K562 (cell line): Measurements from ENCODE around the gene CDR2L. TPM values are rescaled to one million over a fixed set of nuclear protein-coding genes. Genes with fewer than 3 reads are reported as not detected.
A peak's percentile ranks its signal among the peaks of the same experiment; 100 is the strongest.

Source experiments
- ARID1B ChIP-seq: fragments of 450-650 bp; IDR thresholded peaks from 2 replicates; pipeline ENCODE4 v1.6.1; 2016; ENCODE audit warnings: antibody characterized with exemption, mild to moderate bottlenecking, inconsistent platforms
- BCOR ChIP-seq: fragments of 450-650 bp; IDR thresholded peaks from 2 replicates; pipeline ENCODE4 v1.6.1; 2016
- CREB3L1 ChIP-seq: fragments of 450-650 bp; IDR thresholded peaks from 2 replicates; pipeline ENCODE4 v1.6.1; 2014; ENCODE audit warnings: low read depth, mild to moderate bottlenecking, moderate library complexity, borderline replicate concordance
- FOSL1 ChIP-seq: fragments of 200-800 bp; sonication (Bioruptor generic); conservative IDR thresholded peaks from 2 replicates; pipeline ENCODE4 v1.6.1; 2016; ENCODE audit warnings: missing genetic modification characterization, missing compliant biosample characterization
- GATAD2B ChIP-seq: fragments of 450-650 bp; IDR thresholded peaks from 2 replicates; pipeline ENCODE4 v1.6.1; 2017; ENCODE audit warnings: mild to moderate bottlenecking, borderline replicate concordance
- ILK ChIP-seq: fragments of 450-650 bp; IDR thresholded peaks from 2 replicates; pipeline ENCODE4 v1.6.1; 2016; ENCODE audit warnings: missing genetic modification characterization, low read depth, mild to moderate bottlenecking, missing compliant biosample characterization, moderate library complexity, borderline replicate concordance
- NCOA1 ChIP-seq: fragments of 450-650 bp; IDR thresholded peaks from 2 replicates; pipeline ENCODE4 v1.6.1; 2016; ENCODE audit warnings: low read depth
- SREBF1 ChIP-seq: fragments of 150-350 bp; IDR thresholded peaks from 2 replicates; pipeline ENCODE4 v1.6.1; 2014; ENCODE audit warnings: antibody characterized with exemption, low read depth, low read length, borderline replicate concordance
- TEAD4 ChIP-seq, 2 experiments: sonication (generic) in 1 of 2; formaldehyde crosslinking in 1 of 2; IDR thresholded peaks; 2 replicates each; pipeline versions ENCODE4 v1.6.1 to v1.8.0; 2012 to 2022; ENCODE audit warnings: borderline replicate concordance in 1 of 2, inconsistent platforms in 1 of 2, low read length in 1 of 2, mild to moderate bottlenecking in 1 of 2, missing genetic modification reagents in 1 of 2
- UBTF ChIP-seq, 2 experiments: IDR thresholded peaks; 2 replicates each; pipeline ENCODE4 v1.6.1; 2012; ENCODE audit warnings: improper control_type of control experiment in 2 of 2, low read depth in 2 of 2, low read length in 2 of 2, borderline replicate concordance in 1 of 2
- YY1 ChIP-seq, 3 experiments: IDR thresholded peaks; 2 replicates each; pipeline ENCODE4 v1.6.1; 2011; ENCODE audit warnings: low read length in 2 of 3, mild to moderate bottlenecking in 2 of 3, moderate library complexity in 2 of 3, borderline replicate concordance in 1 of 3, control low read depth in 1 of 3, low read depth in 1 of 3; ENCODE audit not compliant: insufficient read depth in 3 of 3, insufficient replicate concordance in 2 of 3, control insufficient read depth in 1 of 3, insufficient read length in 1 of 3; ENCODE audit errors: extremely low read depth in 1 of 3
- ZBTB8A ChIP-seq: fragments of 450-650 bp; IDR thresholded peaks from 2 replicates; pipeline ENCODE4 v1.6.1; 2018; ENCODE audit warnings: mild to moderate bottlenecking, moderate library complexity; ENCODE audit not compliant: partially characterized antibody
- ZNF75A ChIP-seq: fragments of 450-650 bp; formaldehyde crosslinking; IDR thresholded peaks from 2 replicates; pipeline ENCODE4 v1.4.0; 2020; ENCODE audit warnings: mild to moderate bottlenecking
- ZNF77 ChIP-seq: fragments of 250-450 bp; sonication (Bioruptor Pico); IDR thresholded peaks from 2 replicates; pipeline ENCODE4 v1.5.0; 2020
- polyA plus RNA-seq, 8 experiments: library from polyadenylated mRNA; depleted of rRNA in 4 of 8; stranded (reverse) in 5 of 8; unstranded in 3 of 8; fragments of >200 nt; fragmentation: Nextera tagmentation in 2 of 8; fragmentation: Illumina TruSeq in 1 of 8; extraction: Ambion mirVana in 2 of 8; extraction: Trizol in 1 of 8; gene quantifications; 2 replicates each; pipeline versions ENCODE4 v1.2.1 to v1.2.3, GENCODE V29; 2011 to 2014; ENCODE audit warnings: inconsistent platforms in 1 of 8, missing spikeins in 1 of 8
- total RNA-seq, 7 experiments: library from RNA; depleted of rRNA in 6 of 7; stranded (reverse); fragments of >200 nt in 6 of 7; fragmentation: Illumina TruSeq in 2 of 7; extraction: Trizol in 2 of 7; gene quantifications; 2 replicates each; pipeline versions ENCODE4 v1.2.1 to v1.2.3, GENCODE V29; 2011 to 2021; ENCODE audit warnings: low replicate concordance in 1 of 7
- TF ChIP-seq, protein P1 (sequence below), 2 experiments: fragments of 450-650 bp; conservative IDR thresholded peaks; 2 replicates each; pipeline ENCODE4 v1.6.1; 2017; ENCODE audit warnings: mild to moderate bottlenecking in 2 of 2, moderate library complexity in 2 of 2
- TF ChIP-seq, protein P2 (sequence below): fragments of 450-650 bp; IDR thresholded peaks from 2 replicates; pipeline ENCODE4 v1.6.1; 2016; ENCODE audit warnings: low read depth, mild to moderate bottlenecking, moderate library complexity
- TF ChIP-seq, protein P3 (sequence below): fragments of 200-800 bp; sonication (Bioruptor generic); IDR thresholded peaks from 2 replicates; pipeline ENCODE4 v1.6.1; 2017; ENCODE audit warnings: missing genetic modification characterization, missing compliant biosample characterization

CDR2L gene
- total and polyA plus RNA-seq, 9 of the 15 experiments (the other 6 are each of a cell fraction or from before 2014, with no cell fraction given): 2.7 to 16.0 (median 7.3) TPM

DNA sequence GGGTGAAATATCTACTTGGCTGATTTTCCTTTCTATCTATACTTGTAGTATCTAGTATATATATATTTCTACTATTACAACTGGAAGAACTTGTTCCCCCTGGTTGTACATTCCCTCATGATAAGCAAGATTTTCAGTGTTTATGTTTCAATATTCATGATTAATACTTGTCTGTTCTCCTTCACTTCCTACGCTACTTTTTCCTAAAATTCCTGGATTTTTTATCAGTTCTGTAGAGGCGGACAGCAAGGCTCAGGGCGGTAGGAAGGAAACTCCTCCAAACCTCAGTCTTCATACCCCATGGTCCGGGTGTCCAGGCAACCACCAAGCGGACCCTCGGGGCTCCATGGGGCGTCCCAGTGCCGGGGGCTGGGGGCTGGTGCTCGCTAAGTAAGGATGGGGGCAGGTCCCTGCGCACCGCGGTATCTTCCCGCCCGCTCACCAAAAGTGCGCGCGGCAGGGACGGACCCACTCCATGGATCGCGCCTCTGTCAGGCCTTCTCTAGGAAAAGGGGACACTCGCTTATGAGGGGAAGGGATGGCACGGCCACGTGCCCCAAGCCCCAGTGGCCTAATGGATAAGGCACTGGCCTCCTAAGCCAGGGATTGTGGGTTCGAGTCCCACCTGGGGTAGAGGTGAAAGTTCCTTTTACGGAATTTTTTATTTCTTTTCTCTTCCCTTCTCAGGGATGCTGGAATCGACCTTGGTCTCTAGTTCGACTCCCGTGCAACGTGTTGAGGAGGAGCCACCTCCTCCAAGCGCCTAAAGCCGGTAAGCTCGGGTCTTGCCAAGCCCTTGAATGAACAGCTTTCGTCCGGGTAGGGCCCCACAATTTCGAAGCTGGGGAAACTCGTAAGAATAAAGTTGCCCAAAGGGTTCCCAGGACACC lies 46.2 kb downstream of the CDR2L start (continued):
- TF ChIP-seq UBTF (IDR thresholded peaks at IDR 0.05; ENCODE audit: borderline replicate concordance in 1 of 2, low read depth in 2 of 2, low read length in 2 of 2): 0 out of 4 replicates have a peak, but pooled peaks have one; percentile 18 to 48
- peak; percentile 10; the same call in 1 of the 2 replicates for TF ChIP-seq ARID1B
- TF ChIP-seq, protein P1, sequence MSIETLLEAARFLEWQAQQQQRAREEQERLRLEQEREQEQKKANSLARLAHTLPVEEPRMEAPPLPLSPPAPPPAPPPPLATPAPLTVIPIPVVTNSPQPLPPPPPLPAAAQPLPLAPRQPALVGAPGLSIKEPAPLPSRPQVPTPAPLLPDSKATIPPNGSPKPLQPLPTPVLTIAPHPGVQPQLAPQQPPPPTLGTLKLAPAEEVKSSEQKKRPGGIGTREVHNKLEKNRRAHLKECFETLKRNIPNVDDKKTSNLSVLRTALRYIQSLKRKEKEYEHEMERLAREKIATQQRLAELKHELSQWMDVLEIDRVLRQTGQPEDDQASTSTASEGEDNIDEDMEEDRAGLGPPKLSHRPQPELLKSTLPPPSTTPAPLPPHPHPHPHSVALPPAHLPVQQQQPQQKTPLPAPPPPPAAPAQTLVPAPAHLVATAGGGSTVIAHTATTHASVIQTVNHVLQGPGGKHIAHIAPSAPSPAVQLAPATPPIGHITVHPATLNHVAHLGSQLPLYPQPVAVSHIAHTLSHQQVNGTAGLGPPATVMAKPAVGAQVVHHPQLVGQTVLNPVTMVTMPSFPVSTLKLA (conservative IDR thresholded peaks at IDR 0.05): peak; percentile 90 to 91
- TF ChIP-seq SREBF1: peak; percentile 75; the same call in 1 of the 2 replicates
- peak; percentile 68; the same call in 1 of the 2 replicates for TF ChIP-seq CREB3L1
- peak in 2 of 3 experiments; percentile 27 to 33 for TF ChIP-seq YY1 (IDR thresholded peaks at IDR 0.05; ENCODE audit: borderline replicate concordance in 1 of 3, control insufficient read depth in 1 of 3, extremely low read depth in 1 of 3, insufficient read depth in 3 of 3, insufficient read length in 1 of 3, insufficient replicate concordance in 2 of 3, low read depth in 1 of 3, low read length in 2 of 3)
- no peak for TF ChIP-seq ILK (tag)
- peak; percentile 82; the same call in 1 of the 2 replicates for TF ChIP-seq GATAD2B
- peak; percentile 41; the same call in 1 of the 2 replicates for TF ChIP-seq FOSL1 (tag)
- peak; percentile 66 for TF ChIP-seq BCOR
- TF ChIP-seq ZNF75A (CRISPR knock-in tag): no peak
- TF ChIP-seq, protein P2, sequence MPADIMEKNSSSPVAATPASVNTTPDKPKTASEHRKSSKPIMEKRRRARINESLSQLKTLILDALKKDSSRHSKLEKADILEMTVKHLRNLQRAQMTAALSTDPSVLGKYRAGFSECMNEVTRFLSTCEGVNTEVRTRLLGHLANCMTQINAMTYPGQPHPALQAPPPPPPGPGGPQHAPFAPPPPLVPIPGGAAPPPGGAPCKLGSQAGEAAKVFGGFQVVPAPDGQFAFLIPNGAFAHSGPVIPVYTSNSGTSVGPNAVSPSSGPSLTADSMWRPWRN: peak; percentile 62
- TF ChIP-seq ZNF77: no peak
- peak; percentile 95 for TF ChIP-seq ZBTB8A
- TF ChIP-seq NCOA1: peak; percentile 17; the same call in 1 of the 2 replicates
- peak; percentile 86 for TF ChIP-seq TEAD4 (IDR thresholded peaks at IDR 0.05; ENCODE audit: low read length)
- TF ChIP-seq TEAD4 (CRISPR knock-in tag; IDR thresholded peaks at IDR 0.05; ENCODE audit: borderline replicate concordance): no peak
- TF ChIP-seq, protein P3, sequence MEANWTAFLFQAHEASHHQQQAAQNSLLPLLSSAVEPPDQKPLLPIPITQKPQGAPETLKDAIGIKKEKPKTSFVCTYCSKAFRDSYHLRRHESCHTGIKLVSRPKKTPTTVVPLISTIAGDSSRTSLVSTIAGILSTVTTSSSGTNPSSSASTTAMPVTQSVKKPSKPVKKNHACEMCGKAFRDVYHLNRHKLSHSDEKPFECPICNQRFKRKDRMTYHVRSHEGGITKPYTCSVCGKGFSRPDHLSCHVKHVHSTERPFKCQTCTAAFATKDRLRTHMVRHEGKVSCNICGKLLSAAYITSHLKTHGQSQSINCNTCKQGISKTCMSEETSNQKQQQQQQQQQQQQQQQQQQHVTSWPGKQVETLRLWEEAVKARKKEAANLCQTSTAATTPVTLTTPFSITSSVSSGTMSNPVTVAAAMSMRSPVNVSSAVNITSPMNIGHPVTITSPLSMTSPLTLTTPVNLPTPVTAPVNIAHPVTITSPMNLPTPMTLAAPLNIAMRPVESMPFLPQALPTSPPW (CRISPR knock-in tag): peak; percentile 21; the same call in 1 of the 2 replicates
